Stomach smooth muscle (tissue), 2 donors: ENCODE results near the gene LRRC75B.
A peak's percentile ranks its signal among the peaks of the same experiment; 100 is the strongest.

Source experiments
- H3K27ac ChIP-seq: one replicate; pipeline ENCODE4 v1.7.0; 2013; ENCODE audit warnings: mild to moderate bottlenecking, low read length, inconsistent platforms
- H3K27me3 ChIP-seq, 2 donors: one replicate each; pipeline ENCODE4 v1.7.0; 2013; ENCODE audit warnings: low read length in 2 of 2; ENCODE audit not compliant: insufficient read depth in 2 of 2, control insufficient read depth in 1 of 2
- H3K36me3 ChIP-seq, 2 donors: one replicate each; pipeline ENCODE4 v1.7.0; 2013; ENCODE audit warnings: low read length in 2 of 2; ENCODE audit not compliant: control insufficient read depth in 2 of 2, insufficient read depth in 2 of 2
- H3K4me1 ChIP-seq: one replicate; pipeline ENCODE4 v1.7.0; 2013; ENCODE audit warnings: low read length; ENCODE audit not compliant: control insufficient read depth, insufficient read depth
- H3K4me3 ChIP-seq, 2 donors: one replicate each; pipeline ENCODE4 v1.7.0; 2013; ENCODE audit warnings: low read length in 2 of 2
- H3K9ac ChIP-seq, 2 donors: one replicate each; pipeline ENCODE4 v1.7.0; 2013; ENCODE audit warnings: low read length in 2 of 2, mild to moderate bottlenecking in 1 of 2
- H3K9me3 ChIP-seq, 2 donors: one replicate each; pipeline ENCODE4 v1.7.0; 2013; ENCODE audit warnings: low read length in 2 of 2; ENCODE audit not compliant: control insufficient read depth in 2 of 2
- donor health status: healthy.
- donor health status: Pancreatic carcinoma.

Gene LRRC75B

DNA sequence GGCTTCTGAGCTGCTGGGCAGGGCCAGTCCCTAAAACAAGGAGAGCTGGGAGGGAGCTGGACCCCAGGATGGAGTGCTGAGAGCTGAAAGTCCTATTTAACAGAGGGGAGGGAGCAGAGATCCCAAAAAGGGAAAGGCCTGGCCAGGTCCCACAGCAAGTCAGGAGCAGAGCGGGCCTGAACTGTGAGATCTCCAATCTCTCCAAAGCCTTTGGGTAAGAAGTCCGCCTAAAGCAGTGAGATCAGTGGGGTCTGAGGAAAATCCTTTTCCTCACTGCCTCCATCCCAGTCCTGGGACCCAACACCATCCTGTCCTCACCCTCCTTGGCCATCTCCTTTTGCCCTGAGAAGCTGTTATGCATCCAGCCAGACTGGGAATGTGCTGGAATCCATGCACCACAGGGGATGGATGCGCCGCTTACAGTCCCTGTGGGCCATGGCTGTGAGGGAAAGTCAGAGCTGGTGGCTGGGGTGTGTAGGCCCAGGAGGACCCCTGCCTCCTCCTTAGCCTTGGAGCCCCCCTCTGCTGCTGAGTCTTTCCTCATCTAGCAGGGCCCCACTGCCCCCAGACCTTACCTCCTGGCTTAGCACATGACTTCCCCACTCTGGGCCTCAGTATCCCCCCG is 8.6 kb downstream of the LRRC75B start:
- Histone ChIP-seq H3K4me3 (peak overlapping the region; percentile 8 to 66), H3K27me3 (no peaks in the 10 kb centered on the region), H3K9ac (peak overlapping the region; percentile 37 to 80), H3K36me3 (peaks cover 4 to 27% of the 10 kb centered on the region in 2 donors), H3K27ac (peak overlapping the region; percentile 88), H3K4me1 (peaks cover 27% of the 10 kb centered on the region), H3K9me3 (no peaks in the 10 kb centered on the region)

DNA sequence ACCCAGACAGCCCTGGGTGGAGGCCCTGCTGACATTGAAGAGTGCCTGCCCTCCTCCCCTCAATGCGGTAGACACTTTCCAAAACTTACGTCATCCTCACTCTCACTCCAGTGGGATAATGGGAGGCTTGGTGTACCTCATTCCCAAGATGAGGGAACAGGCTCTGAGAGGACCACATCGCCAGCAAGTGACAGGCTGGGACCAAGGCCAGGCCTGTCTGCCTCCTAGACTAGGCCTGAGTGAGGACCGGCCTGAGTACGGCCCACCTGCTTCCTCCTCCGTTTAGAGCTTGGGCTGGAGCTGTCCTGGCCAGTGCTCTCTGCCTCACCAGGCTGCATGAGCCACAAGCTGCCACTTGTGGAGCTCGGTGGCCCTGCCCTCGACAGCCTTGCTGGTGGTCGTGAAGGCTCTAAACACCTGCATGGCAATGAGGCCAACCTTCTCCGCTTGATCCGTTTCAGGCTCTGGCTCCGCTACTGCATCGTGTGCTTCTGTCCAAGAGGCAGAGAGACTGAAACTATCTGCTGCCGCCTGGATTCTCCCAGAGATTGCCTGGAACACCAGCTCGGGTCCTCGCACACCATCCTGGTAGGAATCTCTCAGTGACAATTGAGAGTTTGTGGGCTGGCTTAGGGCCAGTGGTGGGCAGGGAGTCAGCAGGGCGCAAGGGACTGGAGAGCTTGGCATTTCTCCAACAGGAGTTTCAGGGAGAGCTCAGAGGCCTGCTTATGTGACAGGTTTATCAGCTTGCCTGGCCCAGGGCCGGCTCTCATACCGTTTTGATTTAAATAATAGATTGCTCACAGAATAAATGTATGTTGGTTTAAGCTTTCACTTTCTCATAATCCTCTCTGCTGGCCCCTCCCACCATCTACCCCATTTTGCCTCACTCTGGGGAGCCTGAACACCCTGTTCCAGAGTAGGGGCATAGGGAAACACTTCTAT is 9.4 kb downstream of the LRRC75B start:
- Histone ChIP-seq H3K4me3 (peak overlapping the region; percentile 8 to 66), H3K9ac (peak overlapping the region; percentile 37 to 80), H3K9me3 (no peaks in the 10 kb centered on the region), H3K36me3 (peaks cover 0 to 23% of the 10 kb centered on the region in 2 donors), H3K27ac (peak overlapping the region; percentile 88), H3K4me1 (peaks cover 25% of the 10 kb centered on the region), H3K27me3 (no peaks in the 10 kb centered on the region)

DNA sequence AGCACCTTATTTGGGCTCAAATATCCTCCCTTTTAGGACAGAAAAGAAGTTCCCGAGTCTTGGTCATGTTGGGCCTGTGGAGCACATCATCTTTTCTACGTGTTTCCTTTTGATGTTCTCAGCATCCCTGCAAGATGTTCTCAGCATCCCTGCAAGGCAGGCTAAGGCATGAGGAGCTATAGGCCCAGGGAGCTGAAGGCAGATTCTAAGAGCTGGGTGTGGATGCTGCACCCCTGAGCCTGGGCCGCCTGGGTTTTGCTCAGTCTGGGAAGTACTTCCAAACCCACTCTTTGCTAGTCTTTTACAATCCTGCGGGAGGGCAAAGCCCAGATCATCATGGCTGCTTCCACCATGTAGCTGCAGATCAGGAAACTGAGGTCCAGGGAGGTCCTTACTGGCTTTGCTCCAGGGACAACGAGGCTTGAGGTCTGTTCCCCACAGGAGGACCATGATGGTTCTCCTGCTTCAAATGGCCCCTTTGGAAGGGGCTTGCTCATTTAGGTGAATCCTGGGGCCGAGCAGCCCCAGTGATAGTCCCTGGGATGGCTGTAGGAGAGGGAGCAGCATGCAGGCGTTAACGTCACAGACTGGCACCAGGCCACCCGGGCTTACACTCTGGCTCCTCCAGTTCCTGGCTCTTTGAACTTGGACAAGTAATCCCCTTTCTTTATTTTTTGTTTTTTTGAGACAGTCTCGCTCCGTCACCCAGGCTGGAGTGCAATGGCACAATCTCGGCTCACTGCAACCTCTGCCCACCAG is 10.6 kb downstream of the LRRC75B start:
- Histone ChIP-seq H3K9me3 (no peaks in the 10 kb centered on the region), H3K4me3 (no peak overlapping the region), H3K27ac (no peak overlapping the region), H3K9ac (no peak overlapping the region), H3K27me3 (no peaks in the 10 kb centered on the region), H3K36me3 (peaks cover 0 to 16% of the 10 kb centered on the region in 2 donors), H3K4me1 (peaks cover 23% of the 10 kb centered on the region)

- peaks cover 23% of the 10 kb centered on the region for H3K4me1 ChIP-seq
- H3K4me3 ChIP-seq = no peak overlapping the region
- no peak overlapping the region for H3K27ac ChIP-seq
- H3K9ac ChIP-seq = no peak overlapping the region
- no peaks in the 10 kb centered on the region for H3K9me3 ChIP-seq
- no peaks in the 10 kb centered on the region for H3K27me3 ChIP-seq
- H3K36me3 ChIP-seq = peaks cover 0 to 6% of the 10 kb centered on the region in 2 donors
Observed at GRCh38 chr22:24580276-24580675, 12.6 kb downstream of the LRRC75B start.

- Histone ChIP-seq H3K9me3 (no peaks in the 10 kb centered on the region), H3K4me1 (peaks cover 15% of the 10 kb centered on the region), H3K27me3 (no peaks in the 10 kb centered on the region), H3K27ac (no peak overlapping the region), H3K4me3 (no peak overlapping the region), H3K9ac (no peak overlapping the region), H3K36me3 (peaks cover 3 to 8% of the 10 kb centered on the region in 2 donors)
Observed at GRCh38 chr22:24579258-24579601, 13.6 kb downstream of the LRRC75B start.

- Histone ChIP-seq H3K9ac (no peak overlapping the region), H3K4me1 (peaks cover 8% of the 10 kb centered on the region), H3K27ac (no peak overlapping the region), H3K36me3 (peaks cover 8 to 12% of the 10 kb centered on the region in 2 donors), H3K4me3 (no peak overlapping the region), H3K9me3 (no peaks in the 10 kb centered on the region), H3K27me3 (no peaks in the 10 kb centered on the region)
Observed at GRCh38 chr22:24578355-24579257, 14.3 kb downstream of the LRRC75B start.

DNA sequence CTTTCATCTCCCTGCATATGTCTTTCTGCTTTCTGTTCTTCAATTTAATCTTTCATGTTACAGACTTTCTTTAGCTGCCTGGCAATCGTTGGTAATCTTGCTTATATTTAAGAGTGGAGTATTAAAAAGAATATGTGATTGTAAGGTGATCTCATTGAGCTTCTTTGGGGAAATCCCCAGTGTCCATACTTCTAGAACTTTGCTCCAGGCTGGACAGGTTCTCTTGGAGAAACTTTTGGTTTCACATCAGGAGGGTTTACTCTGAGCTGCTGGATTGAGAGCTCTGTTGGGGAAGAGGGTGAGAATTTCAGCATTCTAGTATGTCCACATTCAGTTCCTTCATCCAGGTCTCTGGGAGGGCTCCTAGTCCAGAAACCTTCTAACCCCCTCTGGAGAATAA is 16.1 kb downstream of the LRRC75B start:
- H3K4me1 ChIP-seq = no peaks in the 10 kb centered on the region
- H3K9me3 ChIP-seq = no peaks in the 10 kb centered on the region
- H3K27me3 ChIP-seq = no peaks in the 10 kb centered on the region
- no peak overlapping the region for H3K9ac ChIP-seq
- peaks cover 21 to 24% of the 10 kb centered on the region in 2 donors for H3K36me3 ChIP-seq
- no peak overlapping the region for H3K4me3 ChIP-seq
- no peak overlapping the region for H3K27ac ChIP-seq

DNA sequence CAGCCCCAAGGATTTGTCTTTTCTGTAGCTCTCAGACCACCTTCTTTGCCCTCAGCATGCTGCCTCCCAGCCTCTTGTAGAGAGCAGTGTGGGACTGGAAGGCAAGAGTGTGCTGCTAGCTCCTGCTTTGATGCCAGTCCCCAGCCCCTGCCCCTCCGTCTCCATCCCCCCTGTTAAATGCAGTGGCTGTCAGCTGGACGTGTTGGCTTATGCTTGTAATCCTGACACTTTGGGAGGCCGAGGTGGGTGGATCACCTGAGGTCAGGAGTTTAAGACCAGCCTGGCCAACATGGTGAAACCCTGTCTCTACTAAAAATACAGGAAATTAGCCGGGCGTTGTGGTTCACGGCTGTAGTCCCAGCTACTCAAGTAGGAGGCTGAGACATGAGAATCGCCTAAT is 21.6 kb downstream of the LRRC75B start:
- Histone ChIP-seq H3K27me3 (no peaks in the 10 kb centered on the region), H3K4me1 (no peaks in the 10 kb centered on the region), H3K27ac (no peak overlapping the region), H3K9me3 (no peaks in the 10 kb centered on the region), H3K36me3 (peaks cover 43 to 45% of the 10 kb centered on the region in 2 donors), H3K4me3 (no peak overlapping the region), H3K9ac (no peak overlapping the region)

DNA sequence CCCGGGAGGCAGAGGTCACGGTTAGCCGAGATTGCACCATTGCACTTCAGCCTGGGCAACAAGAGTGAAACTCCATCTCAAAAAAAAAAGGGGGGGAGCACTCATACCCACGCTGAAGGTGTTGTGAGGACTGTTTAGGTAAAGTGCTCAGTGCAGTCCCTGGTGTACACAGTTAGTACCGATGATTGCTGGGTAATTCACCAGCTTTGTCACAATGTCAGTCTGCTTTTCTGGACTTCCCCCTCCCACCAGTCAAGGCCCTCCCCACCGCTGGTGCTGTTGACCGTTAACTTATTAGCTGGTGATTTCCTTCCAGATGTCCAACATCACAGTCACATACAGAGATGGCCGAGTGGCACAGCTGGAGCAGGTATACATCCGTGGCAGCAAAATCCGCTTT is 25.2 kb downstream of the LRRC75B start:
- no peaks in the 10 kb centered on the region for H3K9me3 ChIP-seq
- H3K36me3 ChIP-seq = peaks cover 35 to 39% of the 10 kb centered on the region in 2 donors
- H3K27ac ChIP-seq = no peak overlapping the region
- H3K4me3 ChIP-seq = no peak overlapping the region
- no peak overlapping the region for H3K9ac ChIP-seq
- H3K4me1 ChIP-seq = peaks cover 16% of the 10 kb centered on the region
- no peaks in the 10 kb centered on the region for H3K27me3 ChIP-seq
